SKM-1 treated with dmso at 0.1 percent for 144 hours (cell line): ENCODE measurements around the gene HCFC1R1.
"Not testable (repeated sequence)": the region's sequence is repeated elsewhere in the genome, so short reads cannot be mapped to it uniquely, and the experiment has no call there.

Source experiments
- DNase-seq: peaks from one replicate; lab custom pipeline; 2025; ENCODE audit not compliant: unreplicated experiment; lab: John Stamatoyannopoulos, UW

The HCFC1R1 gene

DNA sequence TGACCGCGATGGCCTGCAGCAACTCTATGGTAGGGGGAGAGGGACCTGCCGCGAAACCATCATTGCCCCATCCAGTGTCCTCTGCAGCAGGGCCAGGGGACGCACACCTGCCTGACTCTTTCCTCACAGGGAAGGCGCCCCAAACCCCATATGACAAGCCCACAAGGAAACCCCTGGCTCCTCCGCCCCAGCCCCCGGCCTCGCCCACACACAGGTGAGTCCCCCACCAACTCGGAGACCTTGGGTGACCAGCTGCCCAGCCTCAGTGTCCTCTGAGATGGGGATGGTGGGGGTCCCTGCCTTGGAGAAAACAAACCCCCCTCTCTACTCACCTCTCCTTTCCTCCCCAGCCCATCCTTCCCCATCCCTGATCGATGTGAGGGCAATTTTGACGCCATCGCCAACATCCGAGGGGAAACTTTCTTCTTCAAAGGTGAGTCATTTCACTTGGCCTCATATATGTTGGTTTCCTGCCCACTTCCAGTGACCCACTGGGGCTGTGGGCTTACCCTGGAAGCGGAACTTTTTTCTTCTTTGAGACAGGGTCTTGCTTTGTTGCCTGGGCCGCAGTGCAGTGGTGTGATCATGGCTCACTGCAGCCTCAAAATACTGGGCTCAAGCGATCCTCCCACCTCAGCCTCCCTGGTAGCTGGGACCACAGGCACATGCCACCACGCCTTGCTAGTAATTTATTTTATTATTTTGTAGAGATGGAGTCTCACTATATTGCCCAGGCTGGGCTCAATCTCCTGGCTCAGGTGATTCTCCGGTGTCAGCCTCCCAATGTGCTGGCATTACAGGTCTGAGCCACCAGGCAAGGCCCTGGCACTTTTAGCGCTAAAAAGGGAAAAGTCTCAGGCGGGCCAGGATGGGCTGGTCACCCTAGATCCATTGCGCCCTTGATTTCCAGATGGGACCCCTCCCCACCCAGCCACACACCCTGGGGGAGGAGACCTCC lies 33.7 kb upstream of the HCFC1R1 start:
- DNase-seq, result no peak

DNA sequence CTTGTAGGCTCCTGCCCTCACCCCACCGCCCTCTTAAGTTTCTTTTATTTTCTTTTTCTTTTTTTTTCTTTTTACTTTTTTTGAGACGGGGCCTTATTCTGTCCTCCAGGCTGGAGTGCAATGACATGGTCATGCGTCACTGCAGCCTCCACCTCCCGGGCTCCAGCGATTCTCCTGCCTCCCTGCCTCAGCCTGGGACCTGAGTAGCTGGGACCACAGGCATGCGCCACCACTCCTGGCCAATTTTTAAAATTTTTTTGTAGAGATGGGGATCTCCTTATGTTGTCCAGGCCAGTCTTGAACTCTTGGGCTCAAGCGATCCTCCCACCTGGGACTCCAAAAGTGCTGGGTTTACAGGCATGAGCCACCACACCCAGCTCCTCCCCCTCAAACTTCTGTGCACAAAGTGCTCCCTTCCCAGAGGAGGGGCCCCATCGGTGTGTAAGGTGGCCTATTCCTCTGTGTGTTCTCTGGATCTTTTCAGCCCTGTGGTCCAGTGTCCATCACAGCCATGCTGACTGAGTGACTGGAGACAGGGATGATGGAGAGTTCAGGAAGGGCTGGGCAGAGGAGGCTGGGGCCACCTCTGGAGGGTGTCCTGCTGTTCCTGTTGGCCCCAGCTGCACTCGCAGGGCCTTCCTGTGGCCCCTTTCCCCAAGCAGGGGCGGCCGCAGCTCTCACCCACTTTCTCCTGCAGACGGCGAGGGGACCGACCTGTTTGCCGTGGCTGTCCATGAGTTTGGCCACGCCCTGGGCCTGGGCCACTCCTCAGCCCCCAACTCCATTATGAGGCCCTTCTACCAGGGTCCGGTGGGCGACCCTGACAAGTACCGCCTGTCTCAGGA lies 32.8 kb upstream of the HCFC1R1 start:
- DNase-seq, result no peak

DNA sequence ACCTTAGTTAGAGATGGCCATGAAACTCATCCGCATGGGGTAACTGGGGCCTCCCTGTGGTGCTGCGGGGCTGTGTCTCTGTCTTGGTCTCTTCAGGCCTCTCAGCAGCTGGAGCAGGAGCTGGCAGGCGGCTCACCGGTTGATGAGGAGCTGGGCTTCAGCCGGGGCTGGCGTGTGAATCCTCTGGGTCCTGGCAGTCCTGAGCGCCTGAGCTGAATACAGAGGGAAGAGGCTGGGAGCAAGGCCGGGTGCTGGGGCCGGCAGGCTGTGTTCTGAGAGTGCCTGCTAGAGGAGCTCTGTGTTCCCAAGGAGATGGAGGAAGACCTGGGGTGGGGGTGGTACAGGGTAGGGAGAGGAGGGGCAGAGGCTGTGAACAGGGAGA lies 32.0 kb upstream of the HCFC1R1 start:
- DNase-seq, result not testable (repeated sequence)

DNA sequence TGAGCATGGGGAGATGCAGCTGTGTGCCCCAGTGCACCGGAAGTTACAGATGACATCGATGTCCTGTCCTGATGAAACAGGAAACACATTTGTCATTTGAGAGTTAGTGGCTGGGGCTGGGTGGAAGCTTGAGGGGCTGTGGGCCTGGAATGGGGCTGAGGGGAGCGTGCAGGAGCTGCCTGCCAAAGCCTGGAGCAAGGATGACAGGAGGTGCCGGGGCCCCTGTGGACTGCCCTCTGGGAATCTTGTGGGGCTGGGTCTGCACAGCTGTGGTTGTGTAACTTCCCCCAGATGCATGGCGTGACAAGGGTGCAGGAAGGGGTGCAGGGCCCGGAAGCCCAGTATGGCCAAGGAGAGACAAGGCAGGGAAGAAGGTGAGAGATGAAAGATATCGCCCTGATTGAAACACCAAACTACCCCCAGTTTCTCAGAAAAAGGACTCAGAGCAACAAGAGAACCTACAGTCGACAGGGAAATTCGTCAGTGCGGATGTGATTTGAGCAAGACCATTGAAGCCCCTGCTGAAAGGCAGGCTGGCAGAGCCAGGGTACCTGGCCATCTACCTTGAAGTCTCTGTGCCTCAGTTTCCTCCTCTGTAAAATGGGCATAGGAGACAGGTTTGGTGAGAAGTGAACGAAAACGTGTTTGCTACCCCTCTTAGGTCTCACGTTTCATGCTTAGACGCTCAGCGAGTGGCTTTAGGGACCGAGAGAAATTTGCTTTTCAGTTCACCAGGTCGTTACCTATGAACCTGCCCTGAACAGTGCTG lies 31.4 kb upstream of the HCFC1R1 start:
- peak; percentile 70 for DNase-seq

DNA sequence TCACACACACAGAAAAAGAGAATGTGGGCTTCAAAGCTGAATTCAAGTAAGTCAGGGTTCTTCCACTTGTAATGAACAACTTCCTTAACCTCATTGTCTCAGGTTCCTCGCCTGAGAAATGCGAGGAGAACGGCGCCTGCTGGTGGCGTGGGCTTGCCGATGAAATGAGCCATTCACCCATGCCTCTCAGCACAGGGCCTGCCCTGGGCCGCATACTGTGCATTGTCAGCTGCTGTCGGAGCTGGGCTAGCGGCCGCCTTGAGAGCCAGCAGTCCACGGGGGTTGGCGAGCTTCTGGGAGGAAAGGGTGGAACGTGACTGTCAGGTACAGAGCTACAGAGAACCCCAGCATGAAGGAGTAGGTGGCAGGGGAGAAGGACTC lies 29.6 kb upstream of the HCFC1R1 start:
- not testable (repeated sequence) for DNase-seq

DNA sequence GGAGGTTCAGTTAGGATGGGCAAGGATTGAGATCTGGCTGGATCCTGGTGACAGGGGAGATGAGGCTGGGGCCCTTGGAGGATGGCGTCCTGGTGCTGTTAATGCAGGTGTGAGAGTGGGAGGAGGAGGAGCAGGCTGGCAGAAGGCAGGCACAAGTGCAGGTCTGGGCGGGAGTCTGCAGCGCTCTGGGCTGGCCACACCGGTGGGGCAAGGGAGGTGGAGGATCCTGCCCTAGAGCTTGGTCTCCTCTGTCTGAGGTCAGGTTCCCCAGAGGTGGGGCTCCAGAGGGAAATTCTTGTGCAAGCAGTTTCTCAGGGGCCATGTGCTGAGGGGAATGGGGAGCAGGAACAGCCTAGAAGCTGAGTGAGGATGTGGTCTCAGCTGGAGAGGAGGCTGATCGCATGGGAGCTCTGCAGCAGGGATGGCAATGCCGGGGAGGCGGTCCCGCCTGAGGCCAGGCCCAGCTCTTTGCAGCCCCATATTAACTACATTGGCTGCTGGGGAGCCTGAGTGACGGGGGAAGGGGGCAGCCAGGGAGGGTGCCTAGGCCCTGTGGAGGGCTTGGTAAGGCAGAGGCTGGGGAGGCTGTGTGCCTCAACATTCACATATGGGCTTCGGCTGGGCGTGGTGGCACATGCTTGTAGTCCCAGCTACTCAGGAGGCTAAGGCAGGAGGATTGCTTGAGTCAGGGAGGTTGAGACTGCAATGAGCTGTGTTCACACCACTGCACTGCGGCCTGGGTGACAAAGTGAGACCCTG lies 29.0 kb upstream of the HCFC1R1 start:
- DNase-seq, result not testable (repeated sequence)

DNA sequence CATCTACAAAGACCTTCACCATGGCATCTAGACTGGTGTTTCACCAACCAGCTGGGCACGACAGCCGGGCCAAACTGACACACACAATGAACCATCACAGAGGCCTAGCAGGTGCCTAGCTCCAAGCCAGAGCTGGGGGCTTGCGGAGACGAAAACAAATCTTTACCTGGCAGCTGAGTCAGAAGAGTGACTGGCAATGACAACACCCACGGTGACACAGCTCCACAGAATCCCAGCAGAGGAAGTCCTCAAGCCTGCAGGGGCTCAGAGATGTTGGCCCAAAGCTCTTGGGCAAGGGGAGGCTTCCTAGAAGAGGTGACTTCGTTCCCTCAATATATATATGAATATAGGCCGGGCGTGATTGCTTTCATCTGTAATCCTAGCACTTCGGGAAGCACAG lies 27.8 kb upstream of the HCFC1R1 start:
- DNase-seq, result no peak

DNA sequence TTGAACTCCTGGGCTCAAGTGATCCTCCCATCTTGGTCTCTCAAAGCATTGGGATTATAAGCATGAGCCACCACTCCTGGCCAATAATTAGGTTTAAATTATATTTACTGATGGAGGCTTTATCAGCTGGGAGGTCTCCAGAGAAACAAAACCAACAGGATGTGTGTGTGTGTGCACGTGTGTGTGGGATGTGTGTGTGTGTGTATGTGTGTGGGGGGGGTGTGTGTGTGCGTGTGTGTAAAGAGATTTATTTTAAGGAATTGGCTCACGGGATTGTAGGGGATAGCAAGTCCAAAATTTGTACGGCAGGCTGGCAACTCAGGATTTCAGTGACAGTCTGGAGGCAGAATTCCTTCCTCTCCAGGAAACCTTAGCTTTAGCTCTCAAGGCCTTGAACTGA lies 27.3 kb upstream of the HCFC1R1 start:
- DNase-seq, result no peak

DNA sequence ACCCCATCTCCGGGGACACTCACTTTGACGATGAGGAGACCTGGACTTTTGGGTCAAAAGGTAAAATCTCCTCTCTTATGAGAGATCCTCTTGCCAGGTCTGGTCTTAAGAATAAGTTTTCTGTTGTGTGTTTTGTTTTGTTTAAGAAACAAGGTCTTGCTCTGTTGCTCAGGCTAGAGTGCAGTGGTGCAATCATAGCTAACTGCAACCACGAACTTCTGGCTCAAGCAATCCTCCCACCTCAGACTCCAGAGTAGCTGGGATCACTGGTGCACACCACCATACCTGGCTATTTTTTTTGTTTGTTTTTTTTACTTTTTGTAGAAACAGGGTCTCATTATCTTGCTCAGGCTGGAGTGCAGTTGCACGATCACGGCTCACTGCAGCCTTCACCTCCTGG lies 26.7 kb upstream of the HCFC1R1 start:
- DNase-seq, result no peak

DNA sequence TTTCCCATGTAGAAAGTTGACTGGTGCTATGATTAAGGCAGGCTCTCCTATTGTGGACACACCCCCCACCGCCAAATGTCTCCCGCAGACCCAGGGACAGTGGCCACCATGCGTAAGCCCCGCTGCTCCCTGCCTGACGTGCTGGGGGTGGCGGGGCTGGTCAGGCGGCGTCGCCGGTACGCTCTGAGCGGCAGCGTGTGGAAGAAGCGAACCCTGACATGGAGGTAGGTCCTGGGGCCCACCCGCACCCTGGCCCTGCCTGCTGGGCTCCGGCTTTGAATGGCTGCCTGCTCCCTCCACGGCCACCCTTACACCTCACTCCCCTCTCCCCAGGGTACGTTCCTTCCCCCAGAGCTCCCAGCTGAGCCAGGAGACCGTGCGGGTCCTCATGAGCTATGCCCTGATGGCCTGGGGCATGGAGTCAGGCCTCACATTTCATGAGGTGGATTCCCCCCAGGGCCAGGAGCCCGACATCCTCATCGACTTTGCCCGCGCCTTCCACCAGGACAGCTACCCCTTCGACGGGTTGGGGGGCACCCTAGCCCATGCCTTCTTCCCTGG lies 26.3 kb upstream of the HCFC1R1 start:
- DNase-seq, result no peak

DNA sequence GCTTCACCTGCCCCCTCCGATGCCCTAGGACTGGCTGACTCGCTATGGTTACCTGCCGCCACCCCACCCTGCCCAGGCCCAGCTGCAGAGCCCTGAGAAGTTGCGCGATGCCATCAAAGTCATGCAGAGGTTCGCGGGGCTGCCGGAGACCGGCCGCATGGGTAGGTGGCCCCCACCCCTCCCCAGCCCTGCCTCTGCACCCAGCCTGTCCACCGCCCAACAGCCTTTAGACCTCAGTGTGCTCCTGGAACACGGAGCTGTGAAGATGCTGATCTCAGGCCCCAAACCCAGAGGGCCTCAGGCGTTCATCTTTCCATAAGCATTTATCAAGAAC lies 23.6 kb upstream of the HCFC1R1 start:
- no peak for DNase-seq

DNA sequence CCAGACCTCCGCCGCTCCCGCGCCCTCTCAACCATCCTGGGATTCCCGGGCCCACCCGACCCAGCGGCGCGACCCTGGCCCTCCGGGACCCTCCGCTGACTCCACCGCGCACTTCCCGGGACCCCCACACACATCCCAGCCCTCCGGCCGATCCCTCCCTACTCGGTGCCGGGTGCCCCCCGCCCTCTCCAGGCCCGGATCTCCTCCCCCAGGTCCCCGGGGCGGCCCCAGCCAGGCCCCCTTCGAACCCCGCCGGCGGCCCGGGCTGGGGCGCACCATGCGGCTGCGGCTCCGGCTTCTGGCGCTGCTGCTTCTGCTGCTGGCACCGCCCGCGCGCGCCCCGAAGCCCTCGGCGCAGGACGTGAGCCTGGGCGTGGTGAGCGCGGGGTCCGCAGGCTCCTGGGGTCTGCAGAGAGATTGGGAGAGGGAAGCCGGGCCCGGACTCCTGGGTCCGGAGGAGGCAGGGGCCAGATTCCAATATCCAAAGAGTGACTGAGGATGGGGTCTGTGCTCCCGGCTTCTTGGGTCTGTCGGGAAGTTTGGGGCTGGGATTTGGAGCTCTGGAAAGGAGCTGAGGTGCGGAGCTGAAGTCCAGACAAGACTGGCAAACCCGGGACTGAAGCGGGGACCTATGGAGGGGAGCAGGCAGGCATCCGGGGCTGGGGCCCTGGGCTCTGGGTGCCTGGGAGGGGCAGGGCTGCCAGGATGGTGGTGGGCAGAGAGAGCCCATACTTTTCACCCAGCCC lies 23.1 kb upstream of the HCFC1R1 start:
- no peak for DNase-seq

DNA sequence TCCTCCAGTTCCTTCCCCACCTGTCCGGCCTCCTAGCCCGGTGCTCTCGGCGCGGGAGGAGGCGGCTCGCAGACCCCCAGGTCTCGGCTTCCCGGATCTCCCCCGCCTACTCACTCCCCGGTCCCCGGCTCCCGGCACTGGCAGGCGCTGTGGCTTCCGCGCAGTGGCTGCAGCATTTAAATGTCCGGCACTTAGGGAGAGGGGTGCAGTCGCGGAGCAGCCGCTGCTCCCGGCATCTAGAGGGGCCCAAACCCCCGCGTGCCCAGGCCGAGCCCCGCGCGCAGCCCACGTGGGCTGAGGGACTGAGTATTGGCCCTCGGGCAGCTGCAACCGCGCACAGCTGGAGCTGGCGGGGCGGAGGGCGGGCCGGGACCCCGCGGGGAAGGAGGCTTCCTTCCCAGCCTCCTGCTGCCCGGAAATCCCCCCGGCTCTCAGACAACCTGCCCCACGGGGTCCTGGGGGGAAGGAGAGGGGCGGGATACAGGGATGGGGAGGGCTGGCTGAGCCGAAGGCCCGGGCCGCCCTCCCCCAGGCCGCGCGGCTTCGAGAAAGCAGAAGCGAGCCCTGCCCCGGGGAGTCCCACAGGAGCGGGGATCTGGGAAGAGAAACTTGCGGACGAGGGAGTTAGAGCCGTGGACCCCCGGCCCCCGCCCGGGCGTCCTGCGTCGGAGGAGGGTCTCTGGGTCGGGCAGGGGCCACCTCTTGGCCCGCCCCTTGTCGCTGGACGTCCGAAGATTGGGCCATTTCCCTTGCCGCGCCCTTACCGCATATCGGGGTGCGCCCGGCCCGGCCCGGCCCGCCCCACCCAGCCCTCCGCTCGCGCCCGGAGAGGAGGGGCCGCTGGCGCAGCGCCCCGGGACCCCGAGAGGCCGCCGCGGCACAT lies 22.3 kb upstream of the HCFC1R1 start, which contains the start of gene MMP25:
TSS of gene MMP25 (plus strand) at position 804 of the 883 bp plus-strand sequence. CDS start 357 bp downstream, outside the sequence.
- DNase-seq, result no peak

DNA sequence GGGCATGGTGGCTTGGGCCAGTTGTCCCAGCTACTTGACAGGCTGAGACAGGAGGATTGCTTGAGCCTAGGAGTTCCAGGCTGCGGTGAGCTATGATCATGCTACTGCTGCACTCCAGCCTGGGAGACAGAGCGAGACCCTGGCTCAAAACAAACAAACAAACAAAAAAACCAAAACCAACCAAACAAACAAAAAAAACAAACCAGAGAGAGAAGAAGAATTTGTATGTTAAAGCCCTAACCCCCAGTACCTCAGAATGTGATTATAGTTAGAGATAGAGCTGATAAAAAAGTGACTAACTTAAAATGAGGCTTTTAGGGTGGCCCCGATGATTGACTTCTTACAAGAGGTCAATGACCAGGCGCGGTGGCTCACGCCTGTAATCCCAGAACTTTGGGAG lies 21.0 kb upstream of the HCFC1R1 start:
- no peak for DNase-seq

DNA sequence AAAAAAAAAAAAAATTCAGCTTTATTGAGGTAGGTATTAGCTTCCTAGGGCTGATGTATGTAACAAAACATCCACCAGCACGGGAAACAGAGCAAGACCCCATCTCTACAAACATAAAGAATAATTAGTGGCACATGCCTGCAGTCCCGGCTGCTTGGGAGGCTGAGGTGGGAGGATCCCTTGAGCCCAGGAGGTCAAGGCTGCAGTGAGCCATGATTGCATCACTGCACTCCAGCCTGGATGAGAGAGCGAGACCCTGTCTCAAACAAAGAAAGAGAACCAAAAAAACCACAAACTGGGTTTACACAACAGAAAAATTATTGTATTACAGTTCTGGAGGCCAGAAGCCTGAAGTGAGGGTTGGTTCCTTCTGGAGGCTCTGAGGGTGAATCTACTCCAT lies 18.6 kb upstream of the HCFC1R1 start:
- DNase-seq, result no peak

DNA sequence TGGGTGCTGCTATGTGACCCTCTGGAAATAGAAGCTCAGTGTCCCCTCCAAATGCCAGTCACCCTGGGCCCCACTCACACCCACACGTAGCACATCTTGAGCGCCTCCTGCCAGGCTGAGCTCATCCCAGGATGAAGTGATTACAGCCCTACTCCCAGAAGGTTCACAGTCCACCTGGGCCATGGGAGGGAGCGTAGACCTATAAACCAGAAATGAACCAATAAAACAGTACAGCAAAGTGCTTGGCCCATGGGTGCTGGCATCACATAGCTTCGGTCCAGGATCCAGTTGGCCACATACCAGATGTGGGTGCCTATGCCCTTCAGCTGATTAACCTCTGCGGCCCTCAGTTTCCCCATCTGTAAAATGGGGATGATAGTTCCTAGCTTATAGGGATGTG lies 15.2 kb upstream of the HCFC1R1 start:
- no peak for DNase-seq

DNA sequence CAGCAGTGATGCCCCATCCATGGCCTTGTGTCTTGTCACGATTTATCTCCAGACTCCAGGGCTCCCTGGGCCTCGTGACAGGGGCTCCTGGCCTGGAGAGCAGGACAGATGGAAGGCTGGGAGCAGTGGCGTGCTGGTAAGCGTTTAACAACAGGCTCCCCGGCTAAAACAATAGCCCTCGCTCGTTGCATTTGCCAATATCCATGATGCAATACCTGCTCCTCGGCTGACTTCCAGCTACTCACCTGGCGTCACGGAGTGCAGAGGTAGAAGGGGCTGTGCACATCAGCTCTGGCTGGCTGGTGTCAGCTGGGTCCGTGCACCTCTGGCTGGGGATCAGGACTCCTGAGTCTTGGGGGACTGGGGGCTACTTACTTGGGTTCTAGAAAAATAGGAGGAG lies 14.5 kb upstream of the HCFC1R1 start:
- no peak for DNase-seq

DNA sequence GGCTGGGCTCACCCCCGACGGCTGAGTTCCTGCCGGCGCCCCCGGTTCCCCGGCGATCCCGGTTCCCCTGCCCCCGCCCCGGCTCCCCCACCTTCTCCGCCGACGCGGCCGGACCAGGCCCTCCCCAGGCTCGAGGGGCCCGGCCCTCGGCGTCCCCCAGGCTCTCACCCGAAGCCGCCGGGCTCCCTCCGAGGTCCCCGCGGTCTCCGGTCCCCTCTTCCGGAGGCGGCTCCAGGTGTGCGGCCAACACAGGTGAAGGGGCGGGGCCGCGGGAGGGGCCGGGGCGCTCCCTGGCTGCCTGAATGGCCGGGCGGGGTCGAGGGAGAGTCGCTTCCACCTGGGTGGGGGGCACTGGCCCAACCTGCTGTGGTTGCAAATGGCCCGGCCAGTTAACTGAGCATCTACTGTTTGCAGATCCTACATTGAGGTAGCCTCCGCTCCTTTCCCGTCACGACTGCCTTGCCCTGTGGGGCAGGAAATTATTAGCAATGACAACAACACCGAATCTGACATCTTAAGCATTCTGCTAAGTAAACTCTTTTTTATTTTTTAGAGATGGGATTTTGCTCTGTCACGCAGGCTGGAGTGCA lies 13.1 kb upstream of the HCFC1R1 start, which contains the start of gene BICDL2:
TSS of gene BICDL2 (minus strand) at position 219 of the 590 bp plus-strand sequence. CDS start 1,448 bp downstream, outside the sequence.
- no peak for DNase-seq
